HepG2 (cell line): ENCODE results near the gene C1QC. TPM values are rescaled to one million over a fixed set of nuclear protein-coding genes. Genes with fewer than 3 reads are reported as not detected.

Source experiments
- ATAC-seq: fragments of 200-7000 bp; cut with Tn5 transposase; 3 replicates; pipeline ENCODE4 v1.9.1; 2020; ENCODE audit warnings: mild to moderate bottlenecking, moderate library complexity
- BruUV-seq: library from RNA; stranded (reverse); fragments of 400-500 nt; replicated peaks from 2 replicates; lab custom pipeline; 2021; lab: Mats Ljungman, UMichigan
- CTCF ChIA-PET: fragments of 300-600 bp; formaldehyde crosslinking; extraction: SDS; loops from one replicate; lab custom pipeline; 2021; ENCODE audit warnings: low total read pairs, inconsistent platforms, low intra/inter-chr PET ratio; lab: Yijun Ruan, JAX
- POLR2A ChIA-PET: fragments of 350-600 bp; sonication (Branson Sonifier 250); formaldehyde crosslinking; loops from one replicate; lab custom pipeline; 2020; ENCODE audit warnings: antibody characterized with exemption, inconsistent platforms; lab: Yijun Ruan, JAX
- DNase-seq: peaks from one replicate; pipeline ENCODE4 v3.0.0-alpha.2; 2015; ENCODE audit warnings: low spot score
- FAIRE-seq: peaks from 3 replicates; lab custom pipeline; 2011; peaks lifted over from hg19 to GRCh38; lab: Jason Lieb, UNC
- H2AFZ ChIP-seq: one replicate; pipeline ENCODE4 v1.6.1; 2011; ENCODE audit warnings: low read length, inconsistent platforms
- H3K27ac ChIP-seq: fragments of 300-600 bp; 3 replicates; pipeline ENCODE4 v1.8.0; 2011; ENCODE audit warnings: mixed run types, mild to moderate bottlenecking, mixed read lengths, low read length, inconsistent platforms; ENCODE audit not compliant: insufficient read depth; ENCODE audit errors: extremely low read length
- H3K27me3 ChIP-seq, 2 experiments: fragments of 200-600 bp in 1 of 2; 2 replicates in 1 of 2; 3 replicates in 1 of 2; pipeline versions ENCODE4 v1.6.0 to v1.8.0; 2011; ENCODE audit warnings: low read length in 2 of 2, mild to moderate bottlenecking in 2 of 2, moderate library complexity in 2 of 2, inconsistent platforms in 1 of 2; ENCODE audit not compliant: insufficient read depth in 2 of 2, control insufficient read depth in 1 of 2
- H3K36me3 ChIP-seq, 2 experiments: fragments of 200-600 bp in 1 of 2; replicated peaks in 1 of 2; 2 replicates in 1 of 2; 3 replicates in 1 of 2; pipeline versions ENCODE4 v1.5.1 to v1.8.0; 2011; ENCODE audit warnings: low read length in 2 of 2, inconsistent platforms in 1 of 2; ENCODE audit not compliant: insufficient read depth in 2 of 2, control insufficient read depth in 1 of 2
- H3K4me1 ChIP-seq: 2 replicates; pipeline ENCODE4 v1.5.1; 2012; ENCODE audit warnings: low read length, inconsistent platforms; ENCODE audit not compliant: insufficient read depth
- H3K4me2 ChIP-seq: 2 replicates; pipeline ENCODE4 v1.6.0; 2011; ENCODE audit warnings: low read depth, low read length, inconsistent platforms
- H3K4me3 ChIP-seq, 3 experiments: fragments of 200-600 bp in 1 of 3; sonication (generic), shearing (Covaris generic) in 1 of 3; replicated peaks in 1 of 3; 2 replicates each; pipeline ENCODE4 v1.5.1; 2011 to 2016; ENCODE audit warnings: low read length in 3 of 3, inconsistent platforms in 2 of 3, low read depth in 2 of 3, mild to moderate bottlenecking in 2 of 3, control low read depth in 1 of 3, mixed read lengths in 1 of 3; ENCODE audit not compliant: insufficient read depth in 1 of 3
- H3K79me2 ChIP-seq: one replicate; pipeline ENCODE4 v1.6.1; 2011; ENCODE audit warnings: low read length, inconsistent platforms; ENCODE audit not compliant: insufficient read depth
- H3K9ac ChIP-seq: 2 replicates; pipeline ENCODE4 v1.6.0; 2011; ENCODE audit warnings: mild to moderate bottlenecking, low read depth, low read length, inconsistent platforms; ENCODE audit not compliant: insufficient read depth
- H3K9me3 ChIP-seq: 2 replicates; pipeline ENCODE4 v1.5.1; 2012; ENCODE audit warnings: mild to moderate bottlenecking, low read length
- H4K20me1 ChIP-seq: 2 replicates; pipeline ENCODE4 v1.6.0; 2011; ENCODE audit warnings: inconsistent platforms, mild to moderate bottlenecking, low read length, moderate library complexity; ENCODE audit not compliant: insufficient read depth
- ATF2 ChIP-seq: sonication (generic); formaldehyde crosslinking; IDR thresholded peaks from 2 replicates; pipeline ENCODE4 v1.4.0; 2020; ENCODE audit warnings: missing genetic modification reagents
- HDAC1 ChIP-seq: sonication (generic); formaldehyde crosslinking; IDR thresholded peaks from 2 replicates; pipeline ENCODE4 v1.5.1; 2020; ENCODE audit warnings: mild to moderate bottlenecking, missing genetic modification reagents
- MYPOP ChIP-seq: sonication (generic); formaldehyde crosslinking; IDR thresholded peaks from 2 replicates; pipeline ENCODE4 v1.8.1; 2023; ENCODE audit warnings: mild to moderate bottlenecking, moderate library complexity, missing genetic modification reagents
- NFRKB ChIP-seq: fragments of 450-650 bp; IDR thresholded peaks from 2 replicates; pipeline ENCODE4 v1.6.1; 2017
- PHF5A ChIP-seq: IDR thresholded peaks from one replicate; pipeline ENCODE4 v1.6.1; 2018; ENCODE audit warnings: low read depth, missing genetic modification reagents; ENCODE audit not compliant: unreplicated experiment
- RFX5 ChIP-seq: IDR thresholded peaks from 2 replicates; pipeline ENCODE4 v1.6.1; 2011; ENCODE audit warnings: low read depth, low read length, improper control_type of control experiment
- SMARCE1 ChIP-seq: fragments of 450-650 bp; IDR thresholded peaks from 2 replicates; pipeline ENCODE4 v1.6.1; 2017; ENCODE audit warnings: borderline replicate concordance
- SMC3 ChIP-seq: IDR thresholded peaks from 2 replicates; pipeline ENCODE4 v1.6.1; 2011; ENCODE audit warnings: low read length, improper control_type of control experiment
- ZBTB7A ChIP-seq: sonication (generic); formaldehyde crosslinking; IDR thresholded peaks from 2 replicates; pipeline ENCODE4 v1.8.0; 2022; ENCODE audit warnings: mild to moderate bottlenecking, missing genetic modification reagents
- ZFP1 ChIP-seq: IDR thresholded peaks from 2 replicates; pipeline ENCODE4 v1.6.1; 2016
- ZNF180 ChIP-seq: sonication (generic); formaldehyde crosslinking; IDR thresholded peaks from 2 replicates; pipeline ENCODE4 v1.4.0; 2020; ENCODE audit warnings: low read depth, missing genetic modification reagents, borderline replicate concordance
- ZNF253 ChIP-seq: sonication (generic); formaldehyde crosslinking; IDR thresholded peaks from 2 replicates; pipeline ENCODE4 v1.8.0; 2022; ENCODE audit warnings: mild to moderate bottlenecking, missing genetic modification reagents, borderline replicate concordance
- ZZZ3 ChIP-seq: sonication (generic); formaldehyde crosslinking; IDR thresholded peaks from 2 replicates; pipeline ENCODE4 v1.4.0; 2020; ENCODE audit warnings: missing genetic modification reagents, mild to moderate bottlenecking, borderline replicate concordance
- WGBS: methylation state at CpG from one replicate; pipeline ENCODE4 v1.1.6; 2017; ENCODE audit warnings: low lambda C conversion rate; 5-methylcytosine and 5-hydroxymethylcytosine counted together
- in situ Hi-C: cut with HindIII; loops from 2 replicates; pipeline ENCODE4 v1.10.0; 2017; ENCODE audit warnings: low pct_unique_long_range_greater_than_20kb; ENCODE audit not compliant: extremely low pct_ligation_motif_present
- intact Hi-C: fragments of 100-400 bp; cut with micrococcal nuclease; formaldehyde crosslinking; loops from one replicate; pipeline ENCODE4 v1.10.0; 2022; ENCODE audit not compliant: unreplicated experiment
- polyA plus RNA-seq, 8 experiments: library from polyadenylated mRNA; depleted of rRNA in 3 of 8; stranded (reverse) in 7 of 8; unstranded in 1 of 8; fragments of >200 nt; fragmentation: Illumina TruSeq in 4 of 8; extraction: Trizol in 4 of 8; gene quantifications; 2 replicates each; pipeline versions ENCODE4 v1.2.1 to v1.2.3, GENCODE V29; 2011 to 2016; ENCODE audit warnings: low read depth in 4 of 8, missing spikeins in 1 of 8, mixed read lengths in 1 of 8; ENCODE audit not compliant: insufficient read depth in 1 of 8
- total RNA-seq, 5 experiments: library from RNA; depleted of rRNA; stranded (reverse); fragments of >200 nt; fragmentation: Illumina TruSeq; extraction: Trizol; gene quantifications; 2 replicates each; pipeline ENCODE4 v1.2.3, GENCODE V29; 2016; ENCODE audit warnings: low read depth in 1 of 5

Gene C1QC
- total and polyA plus RNA-seq, 2 of the 13 experiments (the other 11 are each of a cell fraction or from before 2014, with no cell fraction given): not detected

GRCh38 chr1:22615886-22616285, 27.5 kb upstream of the C1QC start:
- Histone ChIP-seq H3K27me3 (peaks cover 6 to 40% of the 10 kb centered on the region in 2 experiments), H3K9me3 (no peaks in the 10 kb centered on the region), H3K79me2 (no peaks in the 10 kb centered on the region), H3K4me1 (no peaks in the 10 kb centered on the region), H3K36me3 (no peaks in the 10 kb centered on the region), H3K4me2 (no peak overlapping the region), H3K9ac (no peak overlapping the region), H3K4me3 (no peak overlapping the region), H4K20me1 (peaks cover 5% of the 10 kb centered on the region; the same call in 1 of the 2 replicates), H2AFZ (no peak overlapping the region), H3K27ac (no peak overlapping the region)
- no peak for ATAC-seq
- BruUV-seq: no TSS peak
- POLR2A ChIA-PET: no interaction called here
- no peak for DNase-seq
- FAIRE-seq: no peak
- no peak for TF ChIP-seq ATF2 (CRISPR knock-in tag)
- TF ChIP-seq PHF5A (CRISPR knock-in tag): no peak
- TF ChIP-seq ZZZ3 (CRISPR knock-in tag): no peak
- no peak for TF ChIP-seq ZBTB7A (CRISPR knock-in tag)
- TF ChIP-seq SMARCE1: no peak
- no peak for TF ChIP-seq SMC3
- TF ChIP-seq HDAC1: no peak
- TF ChIP-seq RFX5: no peak
- TF ChIP-seq ZFP1 (CRISPR knock-in tag): no peak
- no peak for TF ChIP-seq ZNF180 (CRISPR knock-in tag)
- no peak for TF ChIP-seq ZNF253
- TF ChIP-seq MYPOP (CRISPR knock-in tag): no peak
- TF ChIP-seq NFRKB: no peak
- intact Hi-C loops: no loop called here
- in situ Hi-C loops: no loop called here
- CTCF ChIA-PET: no interaction called here
- WGBS: no CpG with 5 or more reads among the region's 2 CpGs
